HCT116 (cell line): ENCODE data around the gene SLC41A3.

ENCODE experiments used
- POLR2A ChIP-seq: IDR thresholded peaks from 2 replicates; pipeline ENCODE4 v1.7.0; 2011; ENCODE audit warnings: borderline replicate concordance; ENCODE audit not compliant: insufficient read depth, insufficient read length; ENCODE audit errors: extremely low read depth
- SIN3A ChIP-seq: IDR thresholded peaks from 2 replicates; pipeline ENCODE4 v1.6.1; 2012; ENCODE audit warnings: low read depth
- TCF7L2 ChIP-seq: IDR thresholded peaks from 2 replicates; pipeline ENCODE4 v1.7.0; 2011; ENCODE audit warnings: borderline replicate concordance, inconsistent platforms; ENCODE audit not compliant: insufficient read depth, insufficient read length; ENCODE audit errors: extremely low read depth
- YY1 ChIP-seq: IDR thresholded peaks from 2 replicates; pipeline ENCODE4 v1.6.1; 2011; ENCODE audit warnings: low read length, low read depth, moderate library complexity, mild to moderate bottlenecking; ENCODE audit not compliant: insufficient replicate concordance; ENCODE audit errors: extremely low read depth
- TF ChIP-seq, protein P1 (sequence below), 3 experiments: fragments of 200-600 bp in 1 of 3; sonication (generic) in 1 of 3; IDR thresholded peaks in 2 of 3; conservative IDR thresholded peaks in 1 of 3; 2 replicates each; pipeline ENCODE4 v1.5.1; 2012 to 2017; ENCODE audit warnings: low read depth in 2 of 3, low read length in 2 of 3, antibody characterized with exemption in 1 of 3, borderline replicate concordance in 1 of 3, control low read depth in 1 of 3, mild to moderate bottlenecking in 1 of 3, mixed read lengths in 1 of 3, mixed run types in 1 of 3, moderate library complexity in 1 of 3; ENCODE audit not compliant: insufficient read depth in 1 of 3
- TF ChIP-seq, protein P2 (sequence below): IDR thresholded peaks from 2 replicates; pipeline ENCODE4 v1.6.1; 2012

DNA sequence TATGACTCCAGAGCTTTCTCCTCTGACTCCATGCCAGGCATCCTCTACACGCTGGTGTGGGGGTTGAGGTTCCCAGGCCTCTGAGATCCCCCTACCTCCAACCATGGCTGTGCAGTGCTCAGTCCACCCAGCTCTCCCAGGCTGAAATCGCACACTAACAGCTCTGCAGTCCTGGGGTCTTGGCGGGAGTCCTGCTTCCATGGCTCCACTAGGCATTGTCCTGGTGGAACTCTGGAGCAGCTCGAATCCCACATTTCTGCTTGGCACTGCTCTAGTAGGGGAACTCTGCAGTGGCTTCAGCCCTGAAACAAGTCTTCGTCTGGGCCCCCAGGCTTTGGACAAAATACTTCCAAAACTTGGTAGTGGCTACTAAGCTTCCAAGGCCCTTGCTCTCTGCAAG, 64.2 kb downstream of the SLC41A3 start:
- TF ChIP-seq, protein P1, sequence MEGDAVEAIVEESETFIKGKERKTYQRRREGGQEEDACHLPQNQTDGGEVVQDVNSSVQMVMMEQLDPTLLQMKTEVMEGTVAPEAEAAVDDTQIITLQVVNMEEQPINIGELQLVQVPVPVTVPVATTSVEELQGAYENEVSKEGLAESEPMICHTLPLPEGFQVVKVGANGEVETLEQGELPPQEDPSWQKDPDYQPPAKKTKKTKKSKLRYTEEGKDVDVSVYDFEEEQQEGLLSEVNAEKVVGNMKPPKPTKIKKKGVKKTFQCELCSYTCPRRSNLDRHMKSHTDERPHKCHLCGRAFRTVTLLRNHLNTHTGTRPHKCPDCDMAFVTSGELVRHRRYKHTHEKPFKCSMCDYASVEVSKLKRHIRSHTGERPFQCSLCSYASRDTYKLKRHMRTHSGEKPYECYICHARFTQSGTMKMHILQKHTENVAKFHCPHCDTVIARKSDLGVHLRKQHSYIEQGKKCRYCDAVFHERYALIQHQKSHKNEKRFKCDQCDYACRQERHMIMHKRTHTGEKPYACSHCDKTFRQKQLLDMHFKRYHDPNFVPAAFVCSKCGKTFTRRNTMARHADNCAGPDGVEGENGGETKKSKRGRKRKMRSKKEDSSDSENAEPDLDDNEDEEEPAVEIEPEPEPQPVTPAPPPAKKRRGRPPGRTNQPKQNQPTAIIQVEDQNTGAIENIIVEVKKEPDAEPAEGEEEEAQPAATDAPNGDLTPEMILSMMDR (IDR thresholded peaks at IDR 0.05 in 2 of 3, conservative IDR thresholded peaks at IDR 0.05 in 1 of 3; ENCODE audit: borderline replicate concordance in 1 of 3, insufficient read depth in 1 of 3, low read depth in 2 of 3, low read length in 2 of 3) = no peak
- no peak for TF ChIP-seq TCF7L2
- no peak for TF ChIP-seq POLR2A
- no peak for TF ChIP-seq SIN3A
- TF ChIP-seq YY1 = no peak
- TF ChIP-seq, protein P2, sequence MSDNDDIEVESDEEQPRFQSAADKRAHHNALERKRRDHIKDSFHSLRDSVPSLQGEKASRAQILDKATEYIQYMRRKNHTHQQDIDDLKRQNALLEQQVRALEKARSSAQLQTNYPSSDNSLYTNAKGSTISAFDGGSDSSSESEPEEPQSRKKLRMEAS = no peak
